GM21619 (cell line): ENCODE data around the gene PIK3CA.
"Not testable (repeated sequence)": the region's sequence is repeated elsewhere in the genome, so short reads cannot be mapped to it uniquely, and the experiment has no call there.

ENCODE experiments used
- ATAC-seq: cut with Tn5 transposase; IDR thresholded peaks from one replicate; pipeline ENCODE4 v1.9.1; 2021; ENCODE audit not compliant: unreplicated experiment

The PIK3CA gene

DNA sequence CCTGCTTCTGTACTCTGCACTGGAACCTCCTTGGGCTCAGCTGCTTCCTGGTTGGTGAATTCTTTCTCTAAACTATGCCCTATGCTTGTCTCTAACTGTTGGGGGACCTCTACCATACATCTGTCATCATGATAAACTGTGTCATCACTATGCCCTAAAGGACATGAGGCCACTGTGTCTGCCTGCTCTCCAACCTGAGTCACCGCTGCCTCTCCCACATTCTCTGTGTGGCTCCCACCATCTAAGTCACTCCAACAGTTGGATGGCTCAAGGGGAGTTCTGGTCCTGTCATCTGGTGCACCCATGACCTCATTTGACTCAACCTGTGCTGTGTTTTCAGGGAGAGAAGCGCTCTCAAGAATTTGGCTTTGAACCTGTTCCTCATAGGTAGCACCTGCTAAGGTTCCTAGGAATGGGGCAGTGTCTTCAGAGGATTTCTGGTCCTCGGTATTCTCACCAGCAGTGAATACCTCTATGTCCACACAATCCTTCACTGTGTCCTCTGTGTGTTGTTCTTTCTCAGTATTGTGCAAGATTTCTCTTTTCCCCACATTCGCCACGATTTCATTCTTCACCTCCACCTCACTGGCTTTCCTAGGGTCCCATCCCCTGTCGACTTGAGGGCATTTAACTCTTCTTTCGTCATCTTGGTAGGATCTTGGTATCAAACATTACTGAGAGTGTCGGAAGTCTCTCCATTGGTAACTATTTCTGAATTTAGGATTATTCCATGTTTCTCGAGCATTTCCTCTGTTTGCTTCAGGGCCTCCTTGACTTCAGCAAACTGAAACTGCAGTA lies 112.0 kb downstream of the PIK3CA start:
- not testable (repeated sequence) for ATAC-seq

DNA sequence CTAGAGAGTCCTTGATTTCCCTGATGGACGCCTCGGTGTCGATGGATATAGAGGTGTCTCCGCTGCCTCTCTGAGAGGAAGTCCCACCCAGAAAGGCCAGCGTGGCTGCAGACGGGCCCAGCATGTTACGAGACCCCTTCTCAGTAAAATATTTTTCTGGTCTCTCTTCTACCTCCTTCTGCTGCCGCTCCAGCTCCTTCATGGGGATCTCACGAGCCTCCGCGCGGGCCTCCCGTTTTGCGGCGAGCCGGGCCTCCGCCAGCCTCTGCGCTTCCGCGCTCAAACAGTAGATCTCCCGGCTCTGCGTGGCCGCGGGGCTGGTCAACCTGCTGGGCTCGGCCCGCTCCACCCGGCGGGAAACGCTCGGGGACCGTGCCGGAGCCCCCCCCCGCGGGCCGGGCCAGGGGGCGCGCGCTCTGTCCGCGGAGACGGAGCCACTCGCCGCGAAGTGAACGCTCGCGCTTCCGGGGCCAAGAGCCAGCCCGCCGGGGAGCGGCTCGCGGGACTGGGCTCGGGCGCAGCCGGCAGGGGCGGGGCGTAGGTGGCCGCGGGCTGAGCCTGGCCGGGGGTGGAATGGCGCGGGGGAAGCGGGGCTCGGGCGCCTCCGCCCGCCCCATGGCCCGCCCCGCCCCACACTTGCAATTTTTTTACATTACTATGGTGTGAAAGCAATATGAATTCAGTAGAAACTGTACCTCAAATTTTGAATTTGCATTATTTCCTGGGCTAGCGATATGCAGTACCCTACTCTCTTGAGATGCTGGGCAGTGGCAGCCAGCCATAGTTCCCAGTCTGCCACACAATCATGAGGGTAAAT lies 113.0 kb downstream of the PIK3CA start:
- ATAC-seq, result peak; percentile 87

DNA sequence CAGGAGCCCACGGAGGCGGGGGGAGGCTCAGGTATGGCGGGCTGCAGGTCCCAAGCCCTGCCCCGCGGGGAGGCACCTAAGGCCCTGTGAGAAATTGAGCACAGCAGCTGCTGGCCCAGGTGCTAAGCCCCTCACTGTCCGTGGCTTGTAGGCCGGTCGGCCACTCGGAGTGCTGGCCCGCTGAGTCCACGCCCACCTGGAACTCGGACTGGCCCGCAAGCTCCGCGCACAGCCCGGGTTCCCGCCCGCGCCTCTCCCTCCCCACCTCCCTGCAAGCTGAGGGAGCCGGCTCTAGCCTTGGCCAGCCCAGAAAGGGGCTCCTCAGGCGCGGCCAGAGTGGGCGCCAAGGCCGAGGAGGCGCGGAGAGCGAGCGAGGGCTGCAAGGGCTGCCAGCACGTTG lies 115.0 kb downstream of the PIK3CA start:
- no peak for ATAC-seq

DNA sequence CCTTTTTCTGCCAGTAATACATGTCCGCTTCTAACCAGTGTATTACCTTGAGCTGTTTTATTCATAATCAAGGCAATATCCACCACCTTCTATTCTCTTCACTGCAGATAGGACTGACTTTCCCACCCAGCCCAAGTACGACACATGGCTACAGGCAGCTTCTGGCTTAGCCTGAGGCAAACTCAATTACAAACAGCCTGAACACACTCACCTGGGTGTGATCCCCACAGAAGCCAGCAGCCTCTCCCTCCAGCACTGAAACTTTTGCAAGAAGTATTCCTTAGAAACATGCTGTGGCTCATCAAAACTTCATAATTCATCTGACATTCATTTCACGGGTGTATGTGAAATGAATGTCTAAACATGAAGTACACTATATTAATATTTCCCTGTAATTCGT lies 116.3 kb downstream of the PIK3CA start:
- no peak for ATAC-seq

DNA sequence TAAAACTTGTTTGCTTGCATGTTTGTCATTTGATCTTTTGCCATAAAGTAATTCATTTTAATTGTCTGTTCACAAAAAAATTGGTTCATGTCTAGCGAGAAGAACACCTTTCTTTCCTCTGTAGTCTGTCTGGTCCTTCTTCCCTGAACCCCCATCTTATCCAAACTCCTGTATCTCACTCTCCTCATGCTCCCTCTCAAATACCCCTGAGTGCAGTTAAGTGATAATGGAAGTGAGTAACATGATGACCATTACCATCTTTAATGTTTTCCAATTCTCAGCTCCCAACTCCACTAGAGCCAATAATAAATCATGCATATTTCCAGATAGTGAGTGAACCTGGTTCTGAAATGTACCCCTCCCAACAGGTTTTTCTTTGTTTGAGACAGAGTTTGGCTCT lies 116.9 kb downstream of the PIK3CA start:
- no peak for ATAC-seq

DNA sequence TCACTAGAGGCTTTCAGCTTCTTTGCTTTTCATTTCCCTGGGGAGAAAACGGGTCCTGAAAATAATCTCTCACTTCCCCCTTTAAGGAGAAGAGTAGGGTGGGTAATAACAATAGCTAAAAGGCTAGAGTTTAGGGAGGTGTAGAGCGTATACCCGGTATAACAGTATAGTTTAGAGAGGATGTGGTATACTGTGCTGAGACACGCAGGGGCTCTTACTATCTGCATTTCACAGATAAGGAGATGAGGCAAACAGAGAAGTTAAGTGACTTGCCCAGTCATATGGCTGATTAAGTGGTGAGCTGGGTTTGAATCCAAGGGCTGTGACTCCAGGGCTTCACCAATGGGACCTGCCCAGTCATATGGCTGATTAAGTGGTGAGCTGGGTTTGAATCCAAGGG lies 117.7 kb downstream of the PIK3CA start:
- ATAC-seq, result peak; percentile 57

DNA sequence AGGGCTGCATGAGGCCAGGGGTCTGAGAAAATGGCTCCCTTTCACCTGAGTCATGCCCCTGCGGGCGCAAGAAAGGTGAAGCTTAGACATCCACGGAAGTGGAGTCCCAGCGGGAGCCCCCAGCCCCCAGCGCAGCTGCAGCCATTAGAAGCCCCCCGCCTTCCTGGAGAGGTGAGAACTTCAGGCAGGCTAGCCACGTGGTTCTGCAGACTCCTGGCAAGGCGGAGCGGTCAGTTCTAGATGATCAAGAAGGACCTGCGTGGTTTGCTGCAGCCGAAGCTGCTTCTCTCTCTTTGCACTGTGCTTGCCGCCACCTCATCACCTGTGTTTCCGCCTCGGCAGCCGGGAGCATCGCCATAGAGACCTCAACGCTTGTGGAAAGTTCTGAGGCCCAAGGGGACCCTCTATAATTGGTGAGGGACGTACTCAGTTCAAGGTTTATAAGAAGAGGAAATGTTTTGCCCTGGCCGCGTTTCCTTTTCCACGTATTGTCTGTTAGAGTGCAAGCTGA lies 118.6 kb downstream of the PIK3CA start:
- no peak for ATAC-seq

DNA sequence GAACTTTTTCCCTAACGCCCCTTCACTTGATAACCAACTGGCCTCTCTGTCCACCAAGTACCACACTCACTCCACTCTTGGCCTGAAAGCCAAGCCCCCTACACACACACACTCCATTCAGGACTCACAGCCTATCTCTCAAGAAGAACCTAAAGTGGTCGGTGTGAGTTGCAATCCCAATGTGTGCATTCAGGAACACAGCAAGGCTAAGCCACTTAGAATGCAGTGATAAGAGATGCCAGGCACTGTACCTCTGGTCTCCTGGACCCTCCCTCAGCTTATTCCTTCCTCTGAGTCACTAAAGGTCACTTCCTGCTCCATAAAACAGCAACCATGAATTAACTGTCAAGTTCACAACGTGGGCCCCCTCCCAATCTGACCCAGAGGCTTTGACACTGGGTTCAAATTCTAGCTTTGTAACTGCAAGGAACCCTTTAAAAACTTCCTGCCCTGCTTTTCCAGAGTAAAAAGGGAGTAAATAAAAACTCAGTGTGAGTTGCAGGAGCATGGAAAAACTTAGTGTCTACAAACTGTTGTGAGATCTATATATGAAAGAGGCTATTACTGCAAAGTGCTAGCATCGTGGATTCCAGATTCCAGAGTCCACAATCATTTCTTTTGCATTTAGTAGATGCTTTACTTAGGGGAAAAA lies 120.4 kb downstream of the PIK3CA start:
- no peak for ATAC-seq

DNA sequence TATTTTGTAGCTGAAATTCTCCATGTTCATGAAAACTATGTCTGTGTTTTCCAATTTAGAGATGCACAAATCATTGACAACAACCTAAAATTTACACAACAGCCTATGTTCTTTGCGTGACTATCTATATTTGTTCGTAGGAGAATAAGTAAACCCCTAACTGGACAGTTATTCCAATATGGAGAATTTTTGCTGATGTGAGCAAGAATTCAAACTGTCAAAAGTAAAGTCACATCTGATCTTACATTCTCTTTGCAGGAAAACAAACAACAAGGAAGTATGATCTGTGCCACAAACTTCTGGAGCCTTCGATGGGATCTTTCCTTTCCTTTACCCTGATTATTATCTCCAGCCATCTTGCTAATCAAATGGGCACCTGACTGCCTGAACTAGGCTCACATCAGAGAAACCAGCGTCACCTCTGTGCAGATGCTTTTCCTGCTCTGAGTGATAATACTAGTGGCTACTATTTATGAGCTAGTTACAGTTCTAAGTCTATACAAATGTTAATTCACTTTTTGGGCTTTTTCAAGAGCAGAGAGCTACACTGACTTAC lies 121.1 kb downstream of the PIK3CA start:
- no peak for ATAC-seq

DNA sequence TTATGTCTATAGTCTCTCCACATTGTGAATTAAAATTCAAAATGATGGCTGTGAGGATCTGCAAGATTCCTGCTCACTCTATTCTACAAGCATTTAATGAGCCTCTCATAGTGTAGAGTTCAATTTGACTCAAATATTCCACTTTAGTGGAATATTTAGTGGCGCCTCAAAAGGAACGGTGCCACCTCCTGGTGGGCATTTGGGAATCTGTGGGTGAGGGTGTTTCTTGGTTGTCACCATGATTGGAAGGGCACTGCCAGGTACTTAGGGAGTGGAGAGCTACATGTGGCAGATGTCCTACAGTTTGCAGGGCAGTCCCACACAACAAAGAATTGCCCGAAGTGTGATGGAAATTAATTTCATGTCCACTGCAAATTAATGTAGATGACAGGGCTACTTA lies 124.2 kb downstream of the PIK3CA start:
- ATAC-seq, result no peak

DNA sequence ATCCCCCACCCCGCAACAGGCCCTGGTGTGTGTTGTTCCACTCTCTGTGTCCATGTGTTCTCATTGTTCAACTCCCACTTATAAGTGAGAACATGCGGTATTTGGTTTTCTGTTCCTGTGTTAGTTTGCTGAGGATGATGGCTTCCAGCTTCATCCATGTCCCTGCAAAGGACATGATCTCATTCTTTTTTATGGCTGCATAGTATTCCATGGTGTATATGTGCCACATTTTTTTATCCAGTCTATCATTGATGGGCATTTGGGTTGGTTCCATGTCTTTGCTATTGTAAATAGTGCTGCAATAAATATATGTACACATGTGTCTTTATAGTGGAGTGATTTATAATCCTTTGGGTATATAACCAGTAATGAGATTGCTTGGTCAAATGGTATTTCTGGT lies 126.3 kb downstream of the PIK3CA start:
- not testable (repeated sequence) for ATAC-seq

DNA sequence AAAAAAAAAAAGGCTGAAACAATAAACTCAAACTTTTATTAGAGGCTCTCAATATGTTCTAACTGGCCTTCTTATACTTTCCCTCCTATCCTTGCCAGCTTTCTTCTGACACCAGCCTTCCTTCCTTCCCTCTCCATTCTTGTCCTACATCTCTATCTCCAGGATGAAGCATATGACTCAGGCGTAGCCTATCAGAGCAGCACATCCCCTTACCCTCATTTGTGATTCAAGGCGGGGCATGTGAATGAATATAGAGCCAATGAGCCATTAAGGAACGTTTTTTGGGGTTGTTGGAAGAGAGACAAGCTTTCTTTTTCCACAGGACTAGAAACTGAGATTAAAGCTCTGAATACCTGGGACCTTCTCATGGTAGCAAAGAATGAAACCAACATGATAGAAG lies 127.8 kb downstream of the PIK3CA start:
- ATAC-seq, result no peak

DNA sequence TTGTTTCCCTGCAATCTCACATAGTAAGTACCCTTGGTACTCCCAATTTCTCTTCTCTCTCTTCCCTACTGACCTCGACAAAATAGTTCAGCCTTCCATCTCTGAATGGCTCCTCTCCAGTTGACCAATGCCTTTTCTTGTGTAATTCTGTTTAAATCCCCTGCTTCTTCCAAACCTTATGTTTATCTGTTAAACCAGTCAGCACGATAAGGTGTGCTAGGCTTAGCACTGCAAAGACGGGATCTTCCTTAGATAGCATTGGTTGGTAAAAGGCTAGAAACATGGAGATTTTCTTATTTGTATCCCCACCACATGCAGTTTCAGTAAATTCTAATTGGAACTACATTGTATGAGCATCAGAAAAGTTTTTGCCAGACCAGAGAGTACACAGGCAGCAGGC lies 128.6 kb downstream of the PIK3CA start:
- ATAC-seq, result no peak

DNA sequence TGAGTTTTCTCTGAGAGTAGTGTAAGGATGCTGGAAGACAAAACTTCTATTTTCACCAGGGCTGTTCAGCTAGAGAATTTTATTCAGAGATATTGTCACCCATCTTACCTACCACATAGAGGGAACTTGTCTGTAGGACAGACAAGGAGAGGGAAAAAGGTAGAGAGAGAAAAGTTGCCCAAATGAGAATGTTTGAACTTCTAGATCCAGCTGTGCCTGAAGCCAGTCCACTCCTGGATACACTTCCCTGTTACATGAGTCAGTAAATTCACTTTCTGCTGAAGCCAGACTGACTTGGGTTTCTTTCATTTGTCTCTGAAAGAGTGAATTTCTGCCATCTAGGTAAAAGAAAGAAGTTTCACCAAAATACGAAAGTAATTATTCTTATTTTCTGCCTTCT lies 130.0 kb downstream of the PIK3CA start:
- no peak for ATAC-seq

DNA sequence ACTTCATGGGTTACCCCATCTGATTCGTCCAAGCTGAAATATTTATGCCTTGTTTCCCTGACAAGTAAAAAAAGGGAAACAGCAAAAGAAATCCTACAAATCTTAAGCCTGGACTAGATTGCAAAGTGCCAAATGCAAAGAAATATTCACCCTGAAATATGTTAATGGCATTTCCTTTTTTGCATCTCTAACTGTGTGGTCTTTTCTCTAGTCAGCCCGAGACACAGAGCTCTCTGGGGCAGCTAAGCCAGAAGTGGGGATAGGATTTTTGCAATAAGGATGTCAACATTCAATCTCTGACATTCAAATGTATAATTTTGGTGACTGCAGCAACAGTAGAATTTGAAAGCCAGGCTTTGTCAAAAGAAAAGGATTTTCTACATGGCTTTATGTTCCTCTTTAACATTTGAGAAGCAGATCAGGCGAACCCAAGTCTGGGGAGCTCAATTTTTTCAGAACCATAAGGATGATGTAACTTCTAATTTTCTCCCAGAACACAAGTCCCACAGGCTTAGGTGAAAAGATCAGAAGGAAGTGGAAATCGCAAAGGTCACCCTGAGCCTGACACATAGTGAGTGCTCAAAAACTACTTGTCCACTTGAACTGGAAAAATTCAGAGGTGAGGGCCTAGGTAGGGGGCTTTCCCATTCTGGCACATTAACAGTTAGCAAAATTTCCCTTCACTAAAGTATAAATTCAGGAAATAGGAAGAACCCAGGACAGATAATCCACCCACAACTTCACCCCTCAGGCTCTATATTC lies 131.0 kb downstream of the PIK3CA start:
- no peak for ATAC-seq

DNA sequence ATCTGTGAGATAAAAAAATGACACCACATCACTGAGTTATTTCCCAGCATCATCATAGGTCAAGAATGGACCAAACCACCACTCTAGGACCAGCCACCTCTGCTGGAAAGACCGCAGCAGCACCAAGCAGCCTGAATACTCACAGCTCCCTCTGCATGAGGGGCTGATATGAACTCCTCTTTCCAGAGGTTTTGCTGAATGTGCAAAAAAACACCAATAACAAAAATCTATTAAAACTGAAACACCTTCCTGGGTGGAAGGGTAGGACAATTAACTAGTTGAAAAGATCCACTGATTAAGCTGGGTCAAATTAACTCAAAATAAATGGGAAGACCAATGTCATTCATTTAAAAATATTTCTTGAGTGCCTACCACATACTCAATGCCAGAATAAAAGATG lies 131.7 kb downstream of the PIK3CA start:
- ATAC-seq, result no peak

DNA sequence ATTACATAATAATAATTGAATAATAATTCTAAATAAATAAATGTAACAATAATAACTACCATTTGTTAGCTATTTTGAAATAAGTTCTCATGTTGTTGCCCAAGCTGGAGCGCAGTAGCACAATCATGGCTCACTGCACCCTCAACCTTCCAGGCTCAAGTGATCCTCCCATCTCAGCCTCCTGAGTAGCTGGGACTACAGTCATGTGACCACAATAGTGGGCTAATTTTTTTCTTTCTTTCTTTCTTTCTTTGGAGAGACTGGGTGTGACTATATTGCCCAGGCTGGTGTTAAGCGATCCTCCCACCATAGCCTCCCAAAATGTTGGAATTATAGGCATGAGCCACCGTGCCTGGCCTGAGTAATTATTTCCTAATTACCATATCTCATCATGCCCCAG lies 133.7 kb downstream of the PIK3CA start:
- no peak for ATAC-seq

DNA sequence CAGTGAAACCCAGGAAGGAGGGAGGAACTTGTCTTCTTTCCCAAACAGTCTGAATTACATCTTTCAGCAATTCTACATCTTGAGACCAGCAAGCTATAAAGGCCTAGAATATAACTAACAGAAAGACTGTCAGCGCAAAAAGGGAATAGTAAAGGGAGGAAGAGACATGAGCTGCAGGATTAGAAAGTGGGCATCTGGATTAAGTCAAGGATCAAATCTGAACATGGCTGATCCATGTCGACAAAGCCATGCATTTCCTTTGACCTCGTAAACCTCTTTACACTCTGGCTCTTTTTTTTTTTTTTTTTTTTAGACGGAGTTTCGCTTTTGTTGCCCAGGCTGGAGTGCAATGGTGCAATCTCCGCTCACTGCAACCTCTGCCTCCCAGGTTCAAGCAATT lies 138.2 kb downstream of the PIK3CA start:
- no peak for ATAC-seq

DNA sequence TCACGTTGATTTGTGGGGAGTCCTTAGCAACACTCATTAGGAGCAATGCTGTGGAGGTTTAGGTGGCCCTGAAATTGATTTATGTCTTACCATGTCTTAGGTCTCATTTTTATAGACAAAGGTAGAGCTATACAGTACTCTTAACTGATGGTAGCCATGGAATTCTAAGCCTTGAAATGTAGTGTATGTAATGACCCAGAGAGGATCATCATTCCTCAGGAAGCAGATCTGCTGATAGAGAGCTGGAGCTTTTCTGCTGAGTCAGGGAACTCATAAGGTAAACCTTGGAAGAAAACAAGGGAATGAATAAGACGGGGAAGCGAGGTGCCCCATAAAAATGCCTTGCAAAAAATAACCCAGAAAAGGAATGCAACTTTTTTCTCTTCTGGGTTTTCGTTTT lies 140.7 kb downstream of the PIK3CA start:
- no peak for ATAC-seq

DNA sequence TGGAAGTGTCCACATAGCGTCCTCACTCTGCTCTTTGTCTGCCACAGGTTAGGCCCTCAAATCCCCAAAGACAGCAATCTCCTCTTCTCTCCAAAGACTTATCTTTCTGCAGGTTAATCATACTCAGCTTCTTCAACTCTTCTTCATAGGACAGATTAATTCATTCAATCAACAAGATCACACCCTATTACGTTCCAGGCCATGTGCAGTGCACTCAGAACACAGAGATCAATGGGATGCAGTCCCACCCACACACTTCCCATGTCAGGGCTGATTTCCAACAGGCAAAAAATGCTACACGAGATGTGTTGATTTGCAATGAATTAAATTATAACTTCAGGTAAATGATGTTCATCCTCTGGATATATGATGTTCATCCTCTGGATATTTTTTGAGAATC lies 141.1 kb downstream of the PIK3CA start:
- ATAC-seq, result no peak
